ENCODE results near the gene FBXO30.

GRCh38 chr6:145756170-145756662 lies 58.4 kb downstream of the FBXO30 start:
- TF ChIP-seq CTCF (IDR thresholded peaks at IDR 0.05) (no peak), POLR2A (IDR thresholded peaks at IDR 0.05) (no peak)
